ENCODE measurements around the gene EME1. TPM values are rescaled to one million over a fixed set of nuclear protein-coding genes. Genes with fewer than 3 reads are reported as not detected.

EME1 gene
- total and polyA plus RNA-seq, 12 donors: 0.18 to 5.2 (median 0.67) TPM

DNA sequence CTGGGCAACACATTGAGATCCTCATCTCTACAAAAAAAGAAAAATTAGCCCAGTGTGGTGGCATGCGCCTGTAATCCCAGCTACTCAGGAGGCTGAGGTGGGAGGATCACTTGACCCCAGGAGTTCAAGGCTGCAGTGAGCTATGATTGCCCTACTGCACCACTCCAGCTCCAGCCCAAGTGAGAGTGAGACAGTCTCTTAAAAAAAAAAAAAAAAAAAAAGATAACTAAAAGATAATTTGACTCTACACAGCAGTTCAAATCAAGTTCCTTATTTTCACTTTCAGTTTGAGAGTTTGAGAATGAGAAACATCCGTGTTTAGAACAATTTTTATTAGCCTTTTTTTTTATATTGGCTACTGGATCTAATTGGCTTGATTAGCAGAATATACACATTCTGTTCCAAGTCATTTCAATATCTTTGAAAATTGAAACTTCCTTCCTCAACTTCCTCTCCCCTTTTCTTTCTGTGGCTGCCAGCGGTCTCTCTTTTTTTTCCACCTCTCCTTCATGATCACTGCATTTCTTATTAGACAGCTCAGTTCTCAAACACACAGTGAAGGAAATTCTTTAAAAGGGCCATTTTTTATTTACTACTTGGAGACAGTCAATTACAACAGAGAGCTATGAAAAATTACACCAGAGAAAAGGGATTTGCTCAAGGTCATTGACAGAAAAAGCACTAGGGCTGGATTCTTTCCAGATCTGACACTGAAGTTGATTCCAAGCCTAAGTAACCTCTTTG, 48.5 kb downstream of the EME1 start:
- no peaks in the 10 kb centered on the region for H3K27me3 ChIP-seq
- H3K36me3 ChIP-seq (replicated peaks in 1 of 2): no peaks in the 10 kb centered on the region
- peak overlapping the region; percentile 54 to 81 (median 68) for H3K27ac ChIP-seq
- peak overlapping the region in 2 of 4 donors; percentile 19 to 38 for H3K4me3 ChIP-seq
- H3K4me1 ChIP-seq (replicated peaks in 1 of 2): peaks cover 0 to 27% of the 10 kb centered on the region in 2 donors
- no peaks in the 10 kb centered on the region for H3K9me3 ChIP-seq (replicated peaks in 1 of 3)
- WGBS, 4 donors: 27 to 35% (median 31%) methylated on average over 3 of the region's 3 CpGs
- TF ChIP-seq POLR2A (IDR thresholded peaks at IDR 0.05): no peak
- TF ChIP-seq, protein P1, sequence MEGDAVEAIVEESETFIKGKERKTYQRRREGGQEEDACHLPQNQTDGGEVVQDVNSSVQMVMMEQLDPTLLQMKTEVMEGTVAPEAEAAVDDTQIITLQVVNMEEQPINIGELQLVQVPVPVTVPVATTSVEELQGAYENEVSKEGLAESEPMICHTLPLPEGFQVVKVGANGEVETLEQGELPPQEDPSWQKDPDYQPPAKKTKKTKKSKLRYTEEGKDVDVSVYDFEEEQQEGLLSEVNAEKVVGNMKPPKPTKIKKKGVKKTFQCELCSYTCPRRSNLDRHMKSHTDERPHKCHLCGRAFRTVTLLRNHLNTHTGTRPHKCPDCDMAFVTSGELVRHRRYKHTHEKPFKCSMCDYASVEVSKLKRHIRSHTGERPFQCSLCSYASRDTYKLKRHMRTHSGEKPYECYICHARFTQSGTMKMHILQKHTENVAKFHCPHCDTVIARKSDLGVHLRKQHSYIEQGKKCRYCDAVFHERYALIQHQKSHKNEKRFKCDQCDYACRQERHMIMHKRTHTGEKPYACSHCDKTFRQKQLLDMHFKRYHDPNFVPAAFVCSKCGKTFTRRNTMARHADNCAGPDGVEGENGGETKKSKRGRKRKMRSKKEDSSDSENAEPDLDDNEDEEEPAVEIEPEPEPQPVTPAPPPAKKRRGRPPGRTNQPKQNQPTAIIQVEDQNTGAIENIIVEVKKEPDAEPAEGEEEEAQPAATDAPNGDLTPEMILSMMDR (IDR thresholded peaks at IDR 0.05): no peak
- intact Hi-C loops (cut with DNase I): no loop called here
- DNase-seq: no peak

DNA sequence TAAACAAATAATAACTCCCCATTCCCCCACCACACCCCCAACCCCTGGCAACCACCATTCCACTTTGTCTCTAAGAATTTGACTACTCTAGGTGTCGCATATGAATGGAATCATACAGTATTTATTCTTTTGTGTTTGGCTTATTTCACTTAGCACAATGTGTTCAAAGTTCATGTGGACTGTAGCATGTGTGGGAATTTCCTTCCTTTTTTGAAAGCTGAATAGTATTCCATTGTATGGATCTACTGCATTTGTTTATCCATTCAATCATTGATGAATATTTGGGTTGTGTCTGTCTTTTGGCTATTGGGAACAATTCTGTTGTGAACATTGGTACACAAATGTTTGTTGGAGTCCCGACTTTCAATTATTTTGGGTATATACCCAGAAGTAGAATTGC, 49.7 kb downstream of the EME1 start:
- DNase-seq: no peak
- intact Hi-C loops (cut with DNase I): no loop called here
- H3K27ac ChIP-seq: no peak overlapping the region
- no peak for TF ChIP-seq POLR2A (IDR thresholded peaks at IDR 0.05)
- TF ChIP-seq, protein P1 (IDR thresholded peaks at IDR 0.05): no peak
- no peaks in the 10 kb centered on the region for H3K9me3 ChIP-seq (replicated peaks in 1 of 3)
- no peaks in the 10 kb centered on the region for H3K27me3 ChIP-seq
- no peaks in the 10 kb centered on the region for H3K36me3 ChIP-seq (replicated peaks in 1 of 2)
- WGBS, 4 donors: 94 to 100% (median 97%) methylated on average over 2 of the region's 2 CpGs
- H3K4me1 ChIP-seq (replicated peaks in 1 of 2): peaks cover 7 to 40% of the 10 kb centered on the region in 2 donors
- H3K4me3 ChIP-seq: no peak overlapping the region

GRCh38 chr17:50423553-50424159, 50.6 kb downstream of the EME1 start:
- no peak for TF ChIP-seq POLR2A (IDR thresholded peaks at IDR 0.05)
- TF ChIP-seq, protein P1 (IDR thresholded peaks at IDR 0.05): no peak
- 57 to 72% (median 62%) methylated on average over 6 of the region's 6 CpGs for WGBS, 4 donors

GRCh38 chr17:50424246-50424995, 51.4 kb downstream of the EME1 start:
- no peak for TF ChIP-seq POLR2A (IDR thresholded peaks at IDR 0.05)
- TF ChIP-seq, protein P1 (IDR thresholded peaks at IDR 0.05): no peak
- Histone ChIP-seq H3K36me3 (replicated peaks in 1 of 2) (no peaks in the 10 kb centered on the region), H3K27ac (peak overlapping the region in 2 of 5 donors; percentile 8 to 21), H3K4me3 (no peak overlapping the region), H3K9me3 (replicated peaks in 1 of 3) (no peaks in the 10 kb centered on the region), H3K4me1 (replicated peaks in 1 of 2) (peaks cover 16 to 56% of the 10 kb centered on the region in 2 donors), H3K27me3 (no peaks in the 10 kb centered on the region)
- peak in 1 of 7 donors; percentile 40 for DNase-seq
- WGBS, 4 donors: 79 to 88% (median 81%) methylated on average over 9 of the region's 9 CpGs
- intact Hi-C loops (cut with DNase I): no loop called here

More at GRCh38 chr17:50423553-50424159, 50.6 kb downstream of the EME1 start:
- Histone ChIP-seq H3K27ac (peak overlapping the region in 1 of 5 donors; percentile 21), H3K27me3 (no peaks in the 10 kb centered on the region), H3K36me3 (replicated peaks in 1 of 2) (no peaks in the 10 kb centered on the region), H3K4me3 (no peak overlapping the region), H3K9me3 (replicated peaks in 1 of 3) (no peaks in the 10 kb centered on the region), H3K4me1 (replicated peaks in 1 of 2) (peaks cover 16 to 49% of the 10 kb centered on the region in 2 donors)
- peak in 2 of 7 donors; percentile 13 to 41 for DNase-seq
- intact Hi-C loops (cut with DNase I): no loop called here
